Measurements from ENCODE around the gene VCAM1.
"Not testable (repeated sequence)": the region's sequence is repeated elsewhere in the genome, so short reads cannot be mapped to it uniquely, and the experiment has no call there.

Gene VCAM1, protein sequence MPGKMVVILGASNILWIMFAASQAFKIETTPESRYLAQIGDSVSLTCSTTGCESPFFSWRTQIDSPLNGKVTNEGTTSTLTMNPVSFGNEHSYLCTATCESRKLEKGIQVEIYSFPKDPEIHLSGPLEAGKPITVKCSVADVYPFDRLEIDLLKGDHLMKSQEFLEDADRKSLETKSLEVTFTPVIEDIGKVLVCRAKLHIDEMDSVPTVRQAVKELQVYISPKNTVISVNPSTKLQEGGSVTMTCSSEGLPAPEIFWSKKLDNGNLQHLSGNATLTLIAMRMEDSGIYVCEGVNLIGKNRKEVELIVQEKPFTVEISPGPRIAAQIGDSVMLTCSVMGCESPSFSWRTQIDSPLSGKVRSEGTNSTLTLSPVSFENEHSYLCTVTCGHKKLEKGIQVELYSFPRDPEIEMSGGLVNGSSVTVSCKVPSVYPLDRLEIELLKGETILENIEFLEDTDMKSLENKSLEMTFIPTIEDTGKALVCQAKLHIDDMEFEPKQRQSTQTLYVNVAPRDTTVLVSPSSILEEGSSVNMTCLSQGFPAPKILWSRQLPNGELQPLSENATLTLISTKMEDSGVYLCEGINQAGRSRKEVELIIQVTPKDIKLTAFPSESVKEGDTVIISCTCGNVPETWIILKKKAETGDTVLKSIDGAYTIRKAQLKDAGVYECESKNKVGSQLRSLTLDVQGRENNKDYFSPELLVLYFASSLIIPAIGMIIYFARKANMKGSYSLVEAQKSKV

DNA sequence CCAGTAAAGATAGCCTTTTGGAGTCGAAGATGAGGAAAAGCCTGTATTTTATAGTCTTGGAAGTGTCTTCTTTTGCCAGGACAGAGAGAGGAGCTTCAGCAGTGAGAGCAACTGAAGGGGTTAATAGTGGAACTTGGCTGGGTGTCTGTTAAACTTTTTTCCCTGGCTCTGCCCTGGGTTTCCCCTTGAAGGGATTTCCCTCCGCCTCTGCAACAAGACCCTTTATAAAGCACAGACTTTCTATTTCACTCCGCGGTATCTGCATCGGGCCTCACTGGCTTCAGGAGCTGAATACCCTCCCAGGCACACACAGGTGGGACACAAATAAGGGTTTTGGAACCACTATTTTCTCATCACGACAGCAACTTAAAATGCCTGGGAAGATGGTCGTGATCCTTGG is at the start of gene VCAM1:
Gene VCAM1 (plus strand): TSS at position 253 of the 400 bp plus-strand sequence. CDS start 119 bp downstream, at position 372.
- no peak for DNase-seq

DNA sequence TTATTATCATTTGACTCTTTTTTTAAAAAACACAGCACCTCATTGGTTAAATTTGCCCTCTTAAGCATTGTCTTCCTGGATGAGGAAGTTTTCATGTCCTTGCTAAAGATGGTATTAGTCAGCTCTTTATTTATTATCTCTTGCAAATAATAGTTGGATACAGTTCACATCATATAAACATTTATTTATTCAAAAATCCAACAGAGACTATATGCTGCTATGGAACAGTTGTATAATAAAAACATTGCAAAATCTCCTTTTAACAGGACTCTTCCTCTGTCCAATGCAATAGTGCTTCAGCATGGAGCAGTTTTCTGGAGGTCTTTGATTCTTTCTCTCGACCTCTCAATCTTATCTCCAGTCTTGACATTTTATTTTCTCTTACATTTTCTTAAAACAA is 49.5 kb upstream of the VCAM1 start:
- no peak for DNase-seq

DNA sequence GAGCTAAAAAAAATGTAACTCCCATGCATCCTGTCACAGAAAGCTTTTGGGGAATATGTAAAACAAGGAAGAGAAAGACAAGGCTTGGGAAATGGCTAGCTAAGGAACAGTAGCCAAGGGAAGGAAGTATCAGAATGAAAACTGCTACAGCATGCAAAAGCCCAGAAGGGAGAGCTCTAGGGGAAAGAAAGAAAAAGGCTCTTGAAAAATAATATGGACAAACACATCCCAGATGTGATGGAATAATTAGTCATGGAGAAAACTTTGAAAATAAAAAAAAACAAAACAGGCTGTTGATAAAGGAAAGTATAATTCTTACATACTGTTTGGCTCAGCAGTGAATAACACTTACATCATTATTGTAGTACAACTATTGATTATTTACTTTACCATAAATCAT is 47.9 kb upstream of the VCAM1 start:
- no peak for DNase-seq

DNA sequence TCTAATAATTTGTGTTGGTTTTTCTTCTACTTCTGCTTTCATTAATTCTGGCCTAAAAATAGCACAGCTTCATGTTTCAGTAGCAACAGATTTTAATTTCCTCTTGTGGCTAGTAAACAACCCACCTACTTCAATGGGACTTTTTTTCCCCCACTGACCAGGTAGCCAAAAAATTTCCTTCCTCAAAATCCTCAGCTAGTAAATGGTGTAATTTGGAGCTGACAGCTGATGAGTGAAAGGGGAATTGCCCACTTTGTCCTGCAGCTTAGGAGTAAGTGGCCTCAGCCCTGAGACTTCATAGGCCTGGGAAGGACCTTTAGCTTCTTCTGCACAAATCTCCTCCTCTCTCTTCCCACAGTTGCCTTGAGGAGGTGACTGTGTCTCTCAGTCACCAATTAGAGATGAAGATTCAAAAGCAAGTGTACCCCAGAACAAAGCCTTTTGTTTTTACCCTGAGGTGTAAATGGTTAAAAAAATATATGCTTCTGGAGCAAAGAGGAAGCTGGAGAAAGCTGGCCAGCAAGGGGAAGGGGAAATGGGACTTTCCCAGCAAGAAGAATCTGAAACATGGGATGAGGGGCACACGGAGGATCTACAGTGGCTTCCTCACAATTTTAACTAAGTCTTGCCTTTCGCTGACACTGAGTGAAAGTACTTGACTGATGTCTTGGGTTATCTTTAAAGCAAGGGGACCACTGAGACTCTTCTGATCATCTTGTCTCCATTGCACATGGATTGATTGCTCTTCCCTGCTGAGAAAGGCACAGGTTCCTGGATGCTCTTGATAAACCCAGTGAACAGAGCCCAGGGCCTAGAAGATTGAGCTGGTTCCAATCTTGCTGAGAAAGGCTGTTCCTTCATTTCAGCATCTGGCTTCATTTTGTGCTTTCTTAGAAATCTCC is 35.8 kb upstream of the VCAM1 start:
- no peak for DNase-seq

DNA sequence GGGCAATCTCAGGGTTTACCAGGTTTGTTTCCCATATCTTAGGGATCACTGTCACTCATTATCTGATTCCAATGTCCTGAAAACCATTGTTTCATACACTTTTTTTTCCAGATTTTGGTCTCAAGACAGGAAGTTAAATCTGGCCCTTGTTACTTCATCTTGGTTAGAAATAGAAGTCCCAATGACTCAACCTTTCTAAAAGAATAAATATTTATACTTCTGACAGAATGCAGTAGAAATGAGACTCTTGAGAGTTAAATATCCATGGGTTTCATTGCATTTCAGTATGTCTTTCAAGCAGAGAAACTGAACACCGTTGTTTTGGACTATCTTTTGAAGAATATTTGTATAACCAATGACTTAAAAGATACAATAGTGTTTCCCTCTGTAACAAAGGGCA is 19.8 kb upstream of the VCAM1 start:
- no peak for DNase-seq

DNA sequence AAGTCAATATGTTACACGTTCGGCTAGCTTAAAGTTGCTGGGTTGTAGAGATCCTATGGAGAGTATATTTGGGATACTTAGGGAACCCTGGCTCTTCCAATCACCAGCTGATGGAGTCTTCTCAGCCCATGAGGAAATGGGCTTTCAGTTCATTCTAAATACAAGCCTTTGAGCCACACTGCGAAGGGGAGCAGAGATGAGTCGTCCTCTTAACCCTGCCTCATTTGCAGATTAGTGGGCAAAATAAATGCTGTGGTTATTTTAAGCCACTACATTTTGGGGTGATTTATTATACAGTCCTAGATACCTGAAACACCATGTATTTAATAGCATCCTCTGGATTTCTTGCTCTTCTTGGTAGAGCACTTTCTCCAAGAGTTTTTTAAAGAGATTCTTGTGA is 19.0 kb upstream of the VCAM1 start:
- DNase-seq = no peak

DNA sequence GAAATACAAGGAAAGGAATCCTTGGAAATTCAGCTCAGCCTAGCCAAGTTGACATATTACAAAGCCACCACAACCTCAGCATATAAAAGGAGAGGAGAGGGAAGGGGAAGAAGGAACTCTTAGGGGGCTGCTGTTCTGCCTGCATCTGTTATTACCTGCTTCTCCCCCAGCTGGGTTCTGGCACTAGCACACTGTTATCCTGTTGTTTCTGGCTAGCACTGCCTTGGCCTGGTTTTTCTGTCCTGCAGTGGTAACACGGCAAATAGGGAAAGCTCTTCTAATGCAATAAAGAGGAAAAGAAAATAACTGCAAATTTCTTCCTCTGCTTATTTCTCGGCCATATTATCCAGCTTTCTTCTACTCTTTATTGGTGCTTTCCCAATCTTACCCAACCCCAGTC is 16.5 kb upstream of the VCAM1 start:
- no peak for DNase-seq

DNA sequence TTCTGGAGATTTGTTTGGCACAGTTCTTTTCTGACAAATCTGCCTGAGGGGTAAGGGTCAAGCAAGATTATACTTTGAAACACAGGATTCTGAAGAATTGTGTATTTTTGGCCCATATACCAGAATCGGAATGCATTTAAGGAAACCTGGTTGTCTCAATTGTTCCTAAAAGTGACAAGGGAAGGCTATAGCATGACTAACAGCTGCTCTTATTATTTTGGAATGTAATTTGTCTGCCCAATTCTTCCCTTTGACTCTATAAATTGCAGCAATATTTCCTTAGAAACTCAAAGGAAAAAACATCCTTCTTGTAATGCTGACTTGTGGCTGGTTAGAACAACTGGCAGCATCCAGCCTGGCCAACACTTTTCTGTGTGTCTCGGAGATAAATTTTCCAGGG is 15.8 kb upstream of the VCAM1 start:
- no peak for DNase-seq

DNA sequence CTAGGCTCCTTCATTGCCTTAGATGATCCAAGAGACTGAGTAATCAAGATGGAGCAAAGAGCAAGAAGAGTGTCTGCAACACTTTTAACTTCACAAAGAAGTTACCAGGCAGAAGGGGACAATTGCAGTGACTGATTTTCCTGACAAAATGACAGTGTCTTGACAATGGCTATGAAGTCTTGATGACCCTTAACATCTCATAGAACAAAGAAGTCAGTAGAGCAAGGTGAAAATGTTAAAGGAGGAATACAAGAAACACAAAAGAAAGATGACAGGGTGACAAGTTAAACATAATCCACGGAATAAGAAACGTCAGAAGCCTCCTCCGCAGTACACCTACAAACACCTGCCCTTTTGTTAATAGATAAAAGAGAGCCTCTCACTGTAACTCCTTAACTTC is 15.1 kb upstream of the VCAM1 start:
- no peak for DNase-seq

DNA sequence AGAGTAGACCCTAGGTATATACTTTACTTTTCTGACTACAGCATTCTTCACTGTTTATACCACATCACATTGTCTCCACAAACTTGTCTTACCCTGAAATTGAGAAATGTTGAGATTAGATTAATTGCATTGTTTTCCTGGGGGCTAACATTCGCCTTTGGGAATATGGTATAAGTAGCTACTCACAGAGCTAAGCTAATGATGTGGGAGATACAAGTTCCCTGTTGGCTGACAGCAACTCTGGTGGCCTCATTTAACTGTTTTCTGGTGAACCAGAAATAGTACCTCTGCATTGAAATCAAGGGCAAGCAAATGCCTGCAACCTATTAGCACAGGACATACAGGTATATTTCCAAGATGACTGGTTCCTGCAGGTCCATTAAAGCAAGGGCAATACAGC is 13.2 kb upstream of the VCAM1 start:
- no peak for DNase-seq

DNA sequence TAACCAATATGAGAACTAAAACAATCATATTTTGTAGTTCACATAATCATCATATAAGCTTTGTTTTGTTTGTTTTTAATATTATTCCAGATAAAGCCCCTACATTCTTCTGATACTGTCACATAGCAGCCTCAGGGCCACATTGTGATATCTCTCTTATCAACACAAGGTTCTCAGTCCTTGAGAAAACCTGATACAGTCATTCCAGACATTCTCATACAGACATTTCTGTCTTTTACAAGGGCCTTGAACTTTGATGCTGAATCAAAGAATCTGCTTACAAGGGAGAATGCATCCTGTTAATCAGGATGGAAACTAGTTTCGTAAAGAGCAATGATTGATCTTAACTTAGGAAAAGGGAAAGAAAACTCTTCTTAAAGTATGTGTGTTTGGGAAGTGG is 12.7 kb upstream of the VCAM1 start:
- DNase-seq = no peak

DNA sequence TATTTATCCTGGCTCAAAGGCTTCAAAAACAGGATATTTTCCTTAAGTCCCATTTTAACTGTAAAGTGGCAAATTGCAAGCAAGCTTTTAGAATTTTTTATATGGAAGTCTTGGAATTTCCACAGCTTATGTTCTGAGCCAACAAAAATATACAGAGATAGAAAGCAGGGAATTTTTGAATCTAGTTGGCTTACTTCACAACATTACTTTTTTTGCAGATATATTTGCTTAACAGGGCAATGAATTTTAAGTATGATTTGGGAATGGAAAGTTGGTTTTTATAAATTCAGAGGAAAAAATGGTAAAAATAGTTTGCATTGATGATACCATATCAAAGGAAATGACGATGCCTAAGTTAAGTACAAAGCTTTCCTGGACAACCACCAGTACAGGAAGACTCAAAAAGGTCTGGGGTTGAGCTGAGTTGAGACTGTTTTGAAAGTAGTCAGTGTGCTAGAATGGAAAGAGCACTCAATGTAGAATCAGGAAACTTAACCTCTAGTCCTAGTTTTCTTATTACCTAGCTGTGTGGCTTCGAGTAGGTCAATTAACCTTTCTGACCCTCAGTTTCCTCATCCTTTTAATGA is 11.0 kb upstream of the VCAM1 start:
- DNase-seq = no peak

DNA sequence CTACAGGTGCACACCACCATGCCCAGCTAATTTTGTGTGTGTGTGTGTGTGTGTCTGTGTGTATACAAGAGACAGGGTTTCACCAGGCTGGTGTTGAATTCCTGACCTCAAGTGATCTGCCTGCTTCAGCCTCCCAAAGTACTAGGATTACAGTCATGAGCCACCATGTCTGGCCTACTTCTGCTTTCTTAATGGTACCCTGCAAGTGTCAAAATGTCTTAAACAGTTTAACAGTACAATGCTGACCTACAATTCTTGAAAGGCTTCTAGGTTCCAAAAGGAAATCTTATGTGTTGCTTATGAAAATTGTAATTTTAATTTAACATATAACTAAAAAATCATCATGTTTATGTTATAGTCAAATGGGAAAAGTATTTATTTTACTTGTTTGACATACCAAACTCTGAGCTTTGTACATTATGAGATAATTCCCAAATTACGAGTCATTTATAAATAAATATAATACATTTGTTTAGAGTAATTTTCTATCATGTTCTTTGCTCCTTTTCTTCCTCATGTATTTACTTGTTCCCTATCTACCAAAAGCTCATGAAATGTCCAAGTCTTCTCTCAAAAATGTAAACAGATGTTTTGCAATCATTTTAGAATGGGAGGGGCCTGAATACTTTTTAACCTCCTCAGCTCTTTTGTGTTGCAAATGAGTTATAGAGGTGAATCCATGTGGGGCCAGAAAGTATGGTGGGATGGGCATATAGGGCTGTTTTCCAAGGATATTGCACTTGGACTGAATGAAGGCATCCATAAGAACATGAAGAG is 8.4 kb upstream of the VCAM1 start:
- no peak for DNase-seq

DNA sequence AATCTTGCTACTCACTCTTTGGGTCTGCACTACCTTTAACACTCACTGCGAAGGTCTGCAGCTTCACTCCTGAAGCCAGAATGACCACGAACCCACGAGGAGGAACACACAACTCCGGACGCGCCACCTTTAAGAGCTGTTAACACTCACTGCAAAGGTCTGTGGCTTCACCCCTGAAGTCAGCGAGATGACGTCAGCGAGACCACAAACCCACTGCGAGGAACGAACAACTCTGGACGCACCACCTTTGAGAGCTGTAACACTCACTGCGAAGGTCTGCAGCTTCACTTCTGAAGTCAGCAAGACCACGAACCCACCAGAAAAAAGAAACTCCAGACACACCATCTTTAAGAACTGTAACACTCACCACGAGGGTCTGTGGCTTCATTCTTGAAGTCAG is 6.5 kb upstream of the VCAM1 start:
- DNase-seq = not testable (repeated sequence)

DNA sequence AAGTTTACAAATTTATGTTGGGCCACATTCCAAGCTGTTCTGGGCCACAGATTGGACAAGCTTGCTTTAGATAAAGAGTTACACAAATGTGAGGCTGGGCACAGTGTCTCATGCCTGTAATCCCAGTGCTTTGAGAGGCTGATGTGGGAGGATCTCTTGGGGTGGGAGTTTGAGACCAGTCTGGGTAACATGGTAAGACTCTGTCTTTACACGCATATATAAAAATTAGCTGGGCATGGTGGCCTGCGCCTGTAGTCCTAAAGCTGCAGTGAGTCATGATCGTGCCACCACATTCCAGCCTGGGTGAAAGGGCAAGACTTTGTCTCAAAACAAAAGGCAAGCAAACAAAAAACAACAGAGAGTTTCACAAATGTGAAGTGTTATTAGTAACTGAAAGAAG is 5.9 kb upstream of the VCAM1 start:
- no peak for DNase-seq

DNA sequence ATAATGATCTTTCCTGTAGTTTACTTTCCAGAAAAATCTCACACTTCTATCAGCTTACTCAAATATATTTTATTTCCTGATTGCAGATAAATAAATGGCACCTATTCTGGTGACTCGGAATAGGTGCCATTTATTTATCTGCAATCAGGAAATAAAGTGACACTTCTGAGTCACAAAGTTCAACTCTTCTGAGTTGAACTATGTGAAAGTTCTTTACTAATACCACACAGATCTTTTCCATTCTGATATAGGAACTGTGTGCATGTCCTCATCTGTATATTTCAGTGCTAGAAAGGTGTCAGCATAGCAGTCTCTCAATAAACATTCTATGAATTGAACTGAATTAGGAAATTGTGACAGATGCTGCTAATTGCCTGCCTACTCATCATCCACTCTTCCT is 4.9 kb upstream of the VCAM1 start:
- no peak for DNase-seq

DNA sequence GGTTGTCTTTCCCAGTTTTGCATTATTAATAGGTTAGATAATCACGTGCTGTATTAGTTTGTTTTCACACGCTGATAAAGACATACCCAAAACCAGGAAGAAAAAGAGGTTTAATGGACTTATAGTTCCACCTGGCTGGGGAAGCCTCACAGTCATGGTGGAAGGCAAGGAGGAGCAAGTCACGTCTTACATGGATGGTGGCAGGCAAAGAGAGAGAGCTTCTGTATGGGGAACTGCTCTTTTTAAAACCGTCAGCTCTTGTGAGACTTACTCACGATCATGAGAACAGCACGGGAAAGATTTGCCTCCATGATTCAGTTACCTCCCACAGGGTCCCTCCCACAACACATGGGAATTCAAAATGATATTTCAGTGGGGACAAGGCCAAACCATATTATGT is 2.3 kb upstream of the VCAM1 start:
- no peak for DNase-seq

DNA sequence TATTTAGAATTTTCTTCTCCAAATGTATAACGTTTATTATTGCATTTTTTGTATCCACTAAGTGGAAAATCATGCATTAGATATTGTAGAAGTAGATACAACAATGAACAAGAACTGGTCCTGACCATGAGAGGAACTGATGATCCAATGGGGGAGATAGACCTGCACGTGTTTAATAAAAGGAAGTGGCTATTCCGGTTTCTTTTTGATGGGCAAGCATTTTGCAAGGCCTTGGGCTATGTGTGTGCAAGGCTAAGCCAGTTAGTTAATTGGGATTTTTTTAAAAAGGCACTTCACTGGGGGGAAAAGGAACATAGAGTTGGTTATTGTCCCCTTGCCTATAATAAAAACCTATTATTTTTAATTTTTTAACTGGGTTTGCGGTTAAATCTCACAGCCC is 961 bp upstream of the VCAM1 start:
- DNase-seq = no peak

DNA sequence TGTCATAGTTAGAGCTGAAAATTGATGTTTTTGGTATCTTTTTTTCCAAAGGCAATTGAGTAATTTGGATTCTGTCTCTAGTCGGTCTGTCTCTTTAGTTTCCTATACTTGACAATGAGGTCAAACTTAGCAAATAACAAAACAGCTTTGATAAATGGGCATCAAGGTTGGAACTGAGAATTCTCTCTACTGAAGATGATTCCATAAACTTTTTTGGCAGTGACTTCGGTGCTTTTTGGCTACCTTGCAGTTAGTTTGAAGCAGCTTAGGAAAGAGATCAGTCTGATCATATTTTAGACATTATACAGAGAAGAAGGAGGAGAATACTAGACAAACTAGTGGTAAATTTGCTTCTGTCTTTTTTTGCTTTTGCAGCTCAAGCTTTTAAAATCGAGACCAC is 559 bp downstream of the VCAM1 start:
- DNase-seq = no peak

DNA sequence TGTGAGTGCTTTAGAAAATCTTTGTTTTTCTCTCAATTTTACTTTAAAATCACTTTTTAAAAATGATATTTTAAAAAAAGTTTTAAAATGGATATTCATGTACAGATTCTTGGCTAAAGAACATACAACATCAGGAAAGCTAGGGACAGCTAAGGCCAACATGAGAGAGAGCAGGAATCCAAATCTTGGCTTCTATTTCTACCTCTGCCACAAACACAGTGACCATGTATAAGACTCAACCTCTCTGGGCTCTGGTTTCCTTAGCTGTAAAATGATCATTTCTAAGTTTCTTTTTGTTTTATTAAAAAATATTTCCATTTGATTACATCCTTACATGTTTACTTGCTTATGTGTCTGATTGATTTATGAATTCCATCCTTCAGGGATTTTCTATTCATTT is 1.2 kb downstream of the VCAM1 start:
- DNase-seq = no peak

DNA sequence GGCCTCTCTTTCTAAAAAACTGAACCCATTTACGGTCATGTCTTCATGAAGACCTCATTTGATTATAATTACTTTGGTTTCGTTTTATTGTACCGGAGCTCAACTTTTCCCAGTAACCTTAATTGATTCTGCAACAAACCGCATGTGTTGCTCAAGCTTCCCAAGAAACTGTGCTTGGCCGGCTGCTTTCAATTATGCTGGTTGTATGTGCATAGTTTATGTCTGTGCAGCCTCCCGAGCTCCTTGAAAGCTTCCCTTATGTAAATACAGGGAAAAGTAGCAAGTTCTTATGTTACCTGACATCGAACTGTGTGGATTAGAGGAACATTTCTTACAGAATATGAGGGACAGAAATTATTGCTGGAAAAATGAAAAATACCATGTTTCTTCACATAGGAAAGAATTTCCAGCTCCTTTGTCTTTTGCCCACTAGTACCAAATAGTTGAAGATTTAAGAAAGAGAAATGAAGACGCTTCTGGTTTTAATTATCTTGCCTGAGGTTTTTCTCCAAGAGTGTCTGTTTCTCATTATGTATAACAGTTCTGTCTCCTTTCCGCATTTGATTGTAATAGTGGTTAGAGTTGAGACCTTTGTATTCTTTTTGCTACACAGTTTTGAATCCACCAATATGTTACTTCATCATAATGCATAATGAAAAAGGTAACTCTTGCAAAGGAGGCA is 2.1 kb downstream of the VCAM1 start:
- DNase-seq = no peak

DNA sequence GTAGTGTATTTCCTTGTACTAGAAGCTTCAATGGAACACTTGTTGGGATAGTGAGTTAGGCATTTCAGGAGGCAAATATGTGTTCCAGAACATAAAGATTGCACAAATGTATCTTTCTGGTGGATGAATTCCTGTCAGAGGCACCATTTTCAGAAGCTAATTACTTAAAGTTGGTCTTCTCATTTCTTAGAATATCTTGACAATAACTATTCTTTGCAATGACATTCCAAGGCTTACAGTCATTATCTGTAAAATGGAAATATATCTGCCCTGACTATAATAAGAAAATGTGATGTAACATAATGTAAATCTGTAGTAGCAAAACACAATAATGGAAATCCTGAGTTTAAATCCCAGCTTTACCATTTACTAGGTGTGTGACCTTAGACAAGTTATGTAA is 2.7 kb downstream of the VCAM1 start:
- no peak for DNase-seq
